ENCODE measurements around the gene WHRN. TPM values are rescaled to one million over a fixed set of nuclear protein-coding genes. Genes with fewer than 3 reads are reported as not detected.

The WHRN gene
- total and polyA plus RNA-seq, 2 of the 13 experiments (the other 11 are each of a cell fraction or from before 2014, with no cell fraction given), result 2.3 to 5.3 TPM

DNA sequence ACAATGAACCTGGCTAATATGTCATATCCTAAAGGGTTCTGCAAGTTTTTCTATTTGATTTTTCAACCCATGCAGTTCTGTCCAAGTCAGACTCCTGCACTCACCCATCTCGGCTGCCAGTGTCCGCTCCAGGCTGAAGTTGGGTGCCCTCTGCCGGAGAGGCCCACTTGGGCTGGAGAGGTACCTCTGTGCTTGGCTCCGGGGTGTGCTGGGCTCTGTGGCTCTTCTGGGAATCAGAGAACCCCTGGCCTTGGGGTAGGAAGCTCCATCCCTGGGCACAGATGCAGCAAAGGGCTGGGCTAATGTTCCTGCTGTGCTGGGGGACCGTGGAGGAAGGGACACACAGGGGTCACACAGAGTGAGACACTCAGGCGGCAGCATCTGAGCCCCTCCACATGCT, 149.5 kb downstream of the WHRN start (continued):
- TF ChIP-seq PBX3 (CRISPR knock-in tag; IDR thresholded peaks at IDR 0.05; ENCODE audit: borderline replicate concordance), result no peak
- no peak for TF ChIP-seq CBX5 (CRISPR knock-in tag; IDR thresholded peaks at IDR 0.05; ENCODE audit: borderline replicate concordance)
- TF ChIP-seq, protein P1, sequence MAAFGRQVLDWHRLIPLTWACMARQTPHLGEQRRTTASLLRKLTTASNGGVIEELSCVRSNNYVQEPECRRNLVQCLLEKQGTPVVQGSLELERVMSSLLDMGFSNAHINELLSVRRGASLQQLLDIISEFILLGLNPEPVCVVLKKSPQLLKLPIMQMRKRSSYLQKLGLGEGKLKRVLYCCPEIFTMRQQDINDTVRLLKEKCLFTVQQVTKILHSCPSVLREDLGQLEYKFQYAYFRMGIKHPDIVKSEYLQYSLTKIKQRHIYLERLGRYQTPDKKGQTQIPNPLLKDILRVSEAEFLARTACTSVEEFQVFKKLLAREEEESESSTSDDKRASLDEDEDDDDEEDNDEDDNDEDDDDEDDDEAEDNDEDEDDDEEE (CRISPR knock-in tag; IDR thresholded peaks at IDR 0.05), result no peak

Small RNAs within 50 kb of the gene (small RNA-seq; reads per million reads assigned to genes)
- gene AL138895.2 (ENCODE audit: insufficient read depth in 2 of 3, insufficient read length in 3 of 3, low read depth in 2 of 3, low replicate concordance in 1 of 3), result 0 reads per million in 3 experiments

Other genes with a start within 250 kb of the WHRN start
- gene ORM1, start 182.4 kb downstream of the WHRN start, total RNA-seq (2016; rRNA removed; fragmentation: Illumina TruSeq; extraction: Trizol), result 327 and 699 TPM in 2 replicates
- 1,180 and 1,355 TPM in 2 replicates for gene ORM1, start 182.4 kb downstream of the WHRN start, polyA plus RNA-seq (2011; rRNA removed)
- gene ORM2, start 175.6 kb downstream of the WHRN start, total RNA-seq (2016; rRNA removed; fragmentation: Illumina TruSeq; extraction: Trizol), result 283 and 565 TPM in 2 replicates
- gene ORM2, start 175.6 kb downstream of the WHRN start, polyA plus RNA-seq (2011; rRNA removed), result 824 and 855 TPM in 2 replicates
- 2.5 and 3.1 TPM in 2 replicates for gene AKNA, start 117.5 kb downstream of the WHRN start, total RNA-seq (2016; rRNA removed; fragmentation: Illumina TruSeq; extraction: Trizol)
- 3.0 and 4.8 TPM in 2 replicates for gene AKNA, start 117.5 kb downstream of the WHRN start, polyA plus RNA-seq (2011; rRNA removed)
- gene ATP6V1G1, start 82.3 kb upstream of the WHRN start, total RNA-seq (2016; rRNA removed; fragmentation: Illumina TruSeq; extraction: Trizol), result 158 and 215 TPM in 2 replicates
- gene ATP6V1G1, start 82.3 kb upstream of the WHRN start, polyA plus RNA-seq (2011; rRNA removed), result 85.3 and 108 TPM in 2 replicates
- 2.9 and 3.7 TPM in 2 replicates for gene TMEM268, start 105.8 kb upstream of the WHRN start, total RNA-seq (2016; rRNA removed; fragmentation: Illumina TruSeq; extraction: Trizol)
- 7.8 and 9.0 TPM in 2 replicates for gene TMEM268, start 105.8 kb upstream of the WHRN start, polyA plus RNA-seq (2011; rRNA removed)
- not detected in 2 replicates for gene TEX53, start 152.3 kb upstream of the WHRN start, total RNA-seq (2016; rRNA removed; fragmentation: Illumina TruSeq; extraction: Trizol)
- not detected in 2 replicates for gene TEX53, start 152.3 kb upstream of the WHRN start, polyA plus RNA-seq (2011; rRNA removed)
- gene TEX48, start 176.7 kb upstream of the WHRN start, total RNA-seq (2016; rRNA removed; fragmentation: Illumina TruSeq; extraction: Trizol), result not detected in 2 replicates
- gene TEX48, start 176.7 kb upstream of the WHRN start, polyA plus RNA-seq (2011; rRNA removed), result not detected in 2 replicates

All from HepG2 (cell line).